K562 (cell line): ENCODE data around the gene MACROD2. TPM values are rescaled to one million over a fixed set of nuclear protein-coding genes. Genes with fewer than 3 reads are reported as not detected.

ENCODE experiments used
- ATAC-seq: fragments of 200-7000 bp; cut with Tn5 transposase; 3 replicates; pipeline ENCODE4 v1.9.1; 2020; ENCODE audit warnings: moderate library complexity
- BruUV-seq: library from RNA; stranded (reverse); fragments of 400-500 nt; replicated peaks from 2 replicates; lab custom pipeline; 2021; lab: Mats Ljungman, UMichigan
- CTCF ChIA-PET: fragments of 300-600 bp; formaldehyde crosslinking; extraction: SDS; loops from one replicate; lab custom pipeline; 2021; ENCODE audit warnings: low intra/inter-chr PET ratio; lab: Yijun Ruan, JAX
- POLR2A ChIA-PET: fragments of 300-600, 350-650 bp; sonication (Branson Sonifier 250); formaldehyde crosslinking; extraction: SDS; loops from one replicate; lab custom pipeline; 2021; ENCODE audit warnings: antibody characterized with exemption, inconsistent platforms; lab: Yijun Ruan, JAX
- DNase-seq, 4 experiments: peaks; one replicate each; pipeline versions ENCODE4 v3.0.0 to v3.0.0-alpha.2; 2011 to 2018; ENCODE audit warnings: low spot score in 3 of 4, mixed read lengths in 3 of 4; ENCODE audit errors: extremely low read depth in 1 of 4
- FAIRE-seq: peaks from 2 replicates; lab custom pipeline; 2011; peaks lifted over from hg19 to GRCh38; lab: Jason Lieb, UNC
- H2AFZ ChIP-seq: 2 replicates; pipeline ENCODE4 v1.6.0; 2011; ENCODE audit warnings: low read depth, low read length, control low read depth, inconsistent platforms
- H3K27ac ChIP-seq: fragments of 200-600 bp; 3 replicates; pipeline ENCODE4 v1.8.0; 2011; ENCODE audit warnings: low read depth, mild to moderate bottlenecking, control low read depth, inconsistent platforms, low read length, moderate library complexity, mixed read lengths; ENCODE audit errors: extremely low read depth
- H3K27me3 ChIP-seq, 2 experiments: fragments of 300-600 bp in 1 of 2; 2 replicates in 1 of 2; 3 replicates in 1 of 2; pipeline versions ENCODE4 v1.6.0 to v1.8.0; 2011; ENCODE audit warnings: inconsistent platforms in 2 of 2, low read length in 2 of 2, mild to moderate bottlenecking in 1 of 2, mixed read lengths in 1 of 2, moderate library complexity in 1 of 2; ENCODE audit not compliant: control insufficient read depth in 2 of 2, insufficient read depth in 2 of 2
- H3K36me3 ChIP-seq: fragments of 300-600 bp; 3 replicates; pipeline ENCODE4 v1.8.0; 2011; ENCODE audit warnings: mild to moderate bottlenecking, low read length, inconsistent platforms; ENCODE audit not compliant: control insufficient read depth, insufficient read depth
- H3K4me1 ChIP-seq, 2 experiments: fragments of 200-600 bp in 1 of 2; replicated peaks in 1 of 2; 2 replicates in 1 of 2; 3 replicates in 1 of 2; pipeline versions ENCODE4 v1.5.1 to v1.8.0; 2011; ENCODE audit warnings: inconsistent platforms in 2 of 2, low read length in 2 of 2, mild to moderate bottlenecking in 1 of 2, mixed read lengths in 1 of 2, moderate library complexity in 1 of 2; ENCODE audit not compliant: control insufficient read depth in 2 of 2, insufficient read depth in 2 of 2
- H3K4me2 ChIP-seq: 2 replicates; pipeline ENCODE4 v1.6.1; 2011; ENCODE audit warnings: low read length, control low read depth, inconsistent platforms, mixed read lengths; ENCODE audit not compliant: insufficient read depth
- H3K4me3 ChIP-seq: fragments of 200-600 bp; sonication (generic), shearing (Covaris generic); 2 replicates; pipeline ENCODE4 v1.5.1; 2016; ENCODE audit warnings: control low read depth, inconsistent platforms
- H3K79me2 ChIP-seq: fragments of 200-600 bp; 3 replicates; pipeline ENCODE4 v1.8.0; 2011; ENCODE audit warnings: low read length, inconsistent platforms; ENCODE audit not compliant: control insufficient read depth, insufficient read depth
- H3K9ac ChIP-seq, 2 experiments: 2 replicates each; pipeline versions ENCODE4 v1.6.0 to v1.6.1; 2011; ENCODE audit warnings: low read depth in 2 of 2, low read length in 2 of 2, control low read depth in 1 of 2, inconsistent platforms in 1 of 2, mild to moderate bottlenecking in 1 of 2, mixed read lengths in 1 of 2; ENCODE audit not compliant: insufficient read depth in 1 of 2
- H3K9me1 ChIP-seq: one replicate; pipeline ENCODE4 v1.6.0; 2011; ENCODE audit warnings: inconsistent platforms, mild to moderate bottlenecking, low read length, moderate library complexity; ENCODE audit not compliant: control insufficient read depth, insufficient read depth
- H3K9me3 ChIP-seq: replicated peaks from 2 replicates; pipeline ENCODE4 v1.5.1; 2011; ENCODE audit warnings: low read depth, low read length, inconsistent platforms; ENCODE audit not compliant: control insufficient read depth, insufficient read depth
- H4K20me1 ChIP-seq: replicated peaks from 2 replicates; pipeline ENCODE4 v1.6.1; 2011; ENCODE audit warnings: low read length, inconsistent platforms, mixed read lengths; ENCODE audit not compliant: control insufficient read depth, insufficient read depth
- EWSR1 ChIP-seq: fragments of 450-650 bp; IDR thresholded peaks from 2 replicates; pipeline ENCODE4 v1.6.1; 2018; ENCODE audit warnings: borderline replicate concordance, mild to moderate bottlenecking, low read depth, moderate library complexity; ENCODE audit not compliant: partially characterized antibody
- HDAC1 ChIP-seq, 2 experiments: fragments of 450-650 bp; IDR thresholded peaks; 2 replicates each; pipeline ENCODE4 v1.6.1; 2016 to 2017; ENCODE audit warnings: inconsistent platforms in 1 of 2, mild to moderate bottlenecking in 1 of 2, moderate library complexity in 1 of 2
- IFI16 ChIP-seq: fragments of 250-450 bp; sonication (Bioruptor Pico); IDR thresholded peaks from 2 replicates; pipeline ENCODE4 v2.1.2; 2022; ENCODE audit warnings: mild to moderate bottlenecking, inconsistent platforms
- ILF3 ChIP-seq: fragments of 450-650 bp; IDR thresholded peaks from 2 replicates; pipeline ENCODE4 v1.6.1; 2018; ENCODE audit warnings: antibody characterized with exemption, mild to moderate bottlenecking, moderate library complexity, borderline replicate concordance
- KDM5B ChIP-seq: fragments of 200-600 bp; sonication (generic); IDR thresholded peaks from 2 replicates; pipeline ENCODE4 v1.6.1; 2012; ENCODE audit warnings: low read depth, mild to moderate bottlenecking, moderate library complexity, low read length, control low read depth, inconsistent platforms; ENCODE audit not compliant: insufficient replicate concordance
- PHF8 ChIP-seq: fragments of 200-600 bp; sonication (generic); IDR thresholded peaks from 2 replicates; pipeline ENCODE4 v1.6.1; 2012; ENCODE audit warnings: mixed run types, mild to moderate bottlenecking, inconsistent platforms, low read length, moderate library complexity, borderline replicate concordance
- POLR2AphosphoS5 ChIP-seq: IDR thresholded peaks from 2 replicates; pipeline ENCODE4 v1.6.1; 2011; ENCODE audit warnings: mild to moderate bottlenecking, low read depth, low read length, moderate library complexity; ENCODE audit not compliant: control insufficient read depth, insufficient read depth
- RNF2 ChIP-seq: sonication (generic); IDR thresholded peaks from 2 replicates; pipeline ENCODE4 v1.6.1; 2016
- SETDB1 ChIP-seq: IDR thresholded peaks from one replicate; pipeline ENCODE4 v1.6.1; 2012; ENCODE audit warnings: low read length, control low read depth, inconsistent platforms
- SRSF3 ChIP-seq: fragments of 200-400 bp; formaldehyde crosslinking; IDR thresholded peaks from 2 replicates; pipeline ENCODE4 v1.6.1; 2016; ENCODE audit warnings: mild to moderate bottlenecking, low read length, moderate library complexity; ENCODE audit not compliant: insufficient read depth
- ZKSCAN8 ChIP-seq: fragments of 200-800 bp; sonication (Bioruptor generic); IDR thresholded peaks from 2 replicates; pipeline ENCODE4 v1.6.1; 2016; ENCODE audit warnings: missing genetic modification characterization, missing compliant biosample characterization
- ZNF57 ChIP-seq: fragments of 450-650 bp; formaldehyde crosslinking; IDR thresholded peaks from 2 replicates; pipeline ENCODE4 v1.4.0; 2020; ENCODE audit warnings: mild to moderate bottlenecking, moderate library complexity
- ZNF668 ChIP-seq: fragments of 250-450 bp; sonication (Bioruptor Pico); IDR thresholded peaks from 2 replicates; pipeline ENCODE4 v1.8.0; 2022; ENCODE audit warnings: mild to moderate bottlenecking, inconsistent platforms
- WGBS: fragments of 100-300 bp; shearing (Covaris generic); methylation state at CpG from one replicate; pipeline ENCODE4 v1.1.6; 2016; ENCODE audit warnings: low coverage, mixed read lengths; ENCODE audit not compliant: insufficient coverage; ENCODE audit errors: missing lambda C conversion rate; 5-methylcytosine and 5-hydroxymethylcytosine counted together
- in situ Hi-C: fragments of 300-500 bp; cut with MboI; formaldehyde crosslinking; loops from 4 replicates; pipeline ENCODE4 v1.15.0; 2018; ENCODE audit warnings: inconsistent platforms, mixed read lengths
- intact Hi-C: fragments of 100-400 bp; cut with micrococcal nuclease; formaldehyde crosslinking; loops from 2 replicates; pipeline ENCODE4 v1.14.2; 2022
- polyA plus RNA-seq, 8 experiments: library from polyadenylated mRNA; depleted of rRNA in 4 of 8; stranded (reverse) in 5 of 8; unstranded in 3 of 8; fragments of >200 nt; fragmentation: Nextera tagmentation in 2 of 8; fragmentation: Illumina TruSeq in 1 of 8; extraction: Ambion mirVana in 2 of 8; extraction: Trizol in 1 of 8; gene quantifications; 2 replicates each; pipeline versions ENCODE4 v1.2.1 to v1.2.3, GENCODE V29; 2011 to 2014; ENCODE audit warnings: inconsistent platforms in 1 of 8, missing spikeins in 1 of 8
- total RNA-seq, 7 experiments: library from RNA; depleted of rRNA in 6 of 7; stranded (reverse); fragments of >200 nt in 6 of 7; fragmentation: Illumina TruSeq in 2 of 7; extraction: Trizol in 2 of 7; gene quantifications; 2 replicates each; pipeline versions ENCODE4 v1.2.1 to v1.2.3, GENCODE V29; 2011 to 2021; ENCODE audit warnings: low replicate concordance in 1 of 7
- TF ChIP-seq, protein P1 (sequence below): fragments of 450-650 bp; IDR thresholded peaks from 2 replicates; pipeline ENCODE4 v1.6.1; 2017; ENCODE audit warnings: antibody characterized with exemption
- TF ChIP-seq, protein P2 (sequence below): fragments of 450-650 bp; IDR thresholded peaks from 2 replicates; pipeline ENCODE4 v1.6.1; 2016

The MACROD2 gene
- total and polyA plus RNA-seq, 9 of the 15 experiments (the other 6 are each of a cell fraction or from before 2014, with no cell fraction given): not detected

DNA sequence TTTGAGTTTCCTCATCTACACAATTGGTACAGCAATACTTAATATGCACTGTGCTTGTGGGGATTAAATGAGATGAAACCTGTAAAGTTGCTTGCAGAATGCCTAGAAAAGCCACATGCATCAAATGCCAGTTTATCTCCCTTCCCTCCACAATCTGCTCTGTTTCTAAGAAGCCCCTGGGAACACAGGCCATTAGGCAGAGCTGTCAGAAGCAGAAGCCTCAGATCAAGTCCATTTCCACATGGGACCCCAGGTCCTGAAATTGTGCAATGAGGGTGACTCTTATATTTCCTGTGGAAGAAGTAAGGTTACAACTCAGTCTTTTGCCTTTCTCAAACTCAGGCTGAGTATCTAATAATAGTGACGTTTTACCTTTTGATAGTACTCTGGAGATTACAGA lies 1840.5 kb downstream of the MACROD2 start:
- CTCF ChIA-PET: no interaction called here
- no peak for ATAC-seq
- no peak for FAIRE-seq

More for the DNA sequence above, 1840.5 kb downstream of the MACROD2 start:
- no peak overlapping the region for H2AFZ ChIP-seq
- H3K79me2 ChIP-seq: no peaks in the 10 kb centered on the region
- no CpG with 5 or more reads among the region's 1 CpG for WGBS
- no peak overlapping the region for H3K4me3 ChIP-seq
- in situ Hi-C loops: no loop called here
- no peak for DNase-seq
- no peaks in the 10 kb centered on the region for H3K4me1 ChIP-seq
- H3K4me2 ChIP-seq: no peak overlapping the region
- TF ChIP-seq SRSF3 (no peak), ILF3 (no peak), SETDB1 (no peak), KDM5B (no peak), ZKSCAN8 (CRISPR knock-in tag) (no peak), POLR2AphosphoS5 (no peak), HDAC1 (IDR thresholded peaks at IDR 0.05) (no peak), RNF2 (no peak), ZNF57 (no peak), IFI16 (no peak), ZNF668 (CRISPR knock-in tag) (no peak), EWSR1 (no peak), PHF8 (no peak)
- TF ChIP-seq, protein P1, sequence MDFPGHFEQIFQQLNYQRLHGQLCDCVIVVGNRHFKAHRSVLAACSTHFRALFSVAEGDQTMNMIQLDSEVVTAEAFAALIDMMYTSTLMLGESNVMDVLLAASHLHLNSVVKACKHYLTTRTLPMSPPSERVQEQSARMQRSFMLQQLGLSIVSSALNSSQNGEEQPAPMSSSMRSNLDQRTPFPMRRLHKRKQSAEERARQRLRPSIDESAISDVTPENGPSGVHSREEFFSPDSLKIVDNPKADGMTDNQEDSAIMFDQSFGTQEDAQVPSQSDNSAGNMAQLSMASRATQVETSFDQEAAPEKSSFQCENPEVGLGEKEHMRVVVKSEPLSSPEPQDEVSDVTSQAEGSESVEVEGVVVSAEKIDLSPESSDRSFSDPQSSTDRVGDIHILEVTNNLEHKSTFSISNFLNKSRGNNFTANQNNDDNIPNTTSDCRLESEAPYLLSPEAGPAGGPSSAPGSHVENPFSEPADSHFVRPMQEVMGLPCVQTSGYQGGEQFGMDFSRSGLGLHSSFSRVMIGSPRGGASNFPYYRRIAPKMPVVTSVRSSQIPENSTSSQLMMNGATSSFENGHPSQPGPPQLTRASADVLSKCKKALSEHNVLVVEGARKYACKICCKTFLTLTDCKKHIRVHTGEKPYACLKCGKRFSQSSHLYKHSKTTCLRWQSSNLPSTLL: no peak
- TF ChIP-seq, protein P2, sequence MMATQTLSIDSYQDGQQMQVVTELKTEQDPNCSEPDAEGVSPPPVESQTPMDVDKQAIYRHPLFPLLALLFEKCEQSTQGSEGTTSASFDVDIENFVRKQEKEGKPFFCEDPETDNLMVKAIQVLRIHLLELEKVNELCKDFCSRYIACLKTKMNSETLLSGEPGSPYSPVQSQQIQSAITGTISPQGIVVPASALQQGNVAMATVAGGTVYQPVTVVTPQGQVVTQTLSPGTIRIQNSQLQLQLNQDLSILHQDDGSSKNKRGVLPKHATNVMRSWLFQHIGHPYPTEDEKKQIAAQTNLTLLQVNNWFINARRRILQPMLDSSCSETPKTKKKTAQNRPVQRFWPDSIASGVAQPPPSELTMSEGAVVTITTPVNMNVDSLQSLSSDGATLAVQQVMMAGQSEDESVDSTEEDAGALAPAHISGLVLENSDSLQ: no peak
- no peaks in the 10 kb centered on the region for H3K9me3 ChIP-seq
- POLR2A ChIA-PET: interaction anchor here (1.1 kb wide), 1 partner anchor 12 kb away, joined by 3 read pairs; no protein-coding TSS in a partner anchor
- no peaks in the 10 kb centered on the region for H3K9me1 ChIP-seq
- no peak overlapping the region for H3K27ac ChIP-seq
- H3K27me3 ChIP-seq: no peaks in the 10 kb centered on the region
- no peaks in the 10 kb centered on the region for H4K20me1 ChIP-seq
- H3K36me3 ChIP-seq: no peaks in the 10 kb centered on the region
- no TSS peak for BruUV-seq
- H3K9ac ChIP-seq: no peak overlapping the region
- intact Hi-C loops: no loop called here
